ENCODE data around the gene BYSL.
A peak's percentile ranks its signal among the peaks of the same experiment; 100 is the strongest.

The BYSL gene

DNA sequence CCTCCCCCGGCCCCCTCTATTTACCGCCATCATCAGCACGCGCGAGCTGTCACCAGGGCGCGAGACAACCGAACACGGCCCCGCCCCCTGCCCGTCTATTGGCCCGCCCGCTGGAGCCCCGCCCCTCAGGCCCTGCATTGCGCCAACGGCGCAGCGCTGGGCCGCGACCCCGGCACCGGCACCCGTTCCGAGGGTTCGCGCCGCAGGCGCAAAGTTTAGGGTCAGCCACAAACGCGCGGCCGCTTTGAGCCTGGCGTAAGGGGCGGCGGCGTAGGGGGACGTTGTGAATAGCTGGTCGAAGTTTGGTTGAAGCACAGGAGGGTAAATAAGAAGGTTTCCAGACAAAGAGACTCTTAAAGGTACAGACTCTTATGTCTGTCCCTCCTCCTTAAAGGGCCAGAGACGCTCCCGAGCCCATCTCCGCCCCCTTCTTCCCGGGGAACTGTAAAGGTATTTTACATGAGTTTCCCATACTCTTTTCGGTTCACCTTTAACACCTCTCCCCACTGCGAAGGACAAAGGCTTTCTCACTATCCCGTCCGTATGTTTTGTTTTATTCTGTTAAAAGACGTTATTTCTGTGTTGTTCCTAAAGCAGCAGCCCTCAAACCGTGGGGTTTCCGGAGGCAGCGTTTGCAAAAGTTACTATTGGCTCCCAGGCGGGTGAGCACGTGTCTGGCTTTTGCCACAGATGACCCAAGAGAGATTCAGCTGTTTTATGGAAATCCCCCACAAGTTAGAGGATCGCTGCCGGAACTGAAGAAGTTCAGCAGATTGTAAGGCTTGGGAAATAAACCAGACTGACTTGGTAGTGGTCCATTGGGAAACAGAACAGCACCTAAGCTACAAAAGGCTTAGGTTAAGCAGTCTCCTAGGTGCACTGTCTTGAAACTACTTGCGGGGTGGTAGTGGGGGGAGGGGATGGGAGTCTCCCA, 25.7 kb upstream of the BYSL start, which contains the start of gene USP49:
Gene USP49, minus strand, starts transcription at position 76 of the 934 bp plus-strand sequence. CDS start 88,392 bp downstream, outside the sequence.
- Histone ChIP-seq H3K36me3 (ENCODE audit: insufficient read depth, low read length) (no peaks in the 10 kb centered on the region), H3K9me3 (ENCODE audit: control insufficient read depth, insufficient read depth, low read length) (no peaks in the 10 kb centered on the region), H3K9ac (ENCODE audit: low read depth, low read length) (peak within 1 kb of the TSS; percentile 90), H3K4me1 (ENCODE audit: insufficient read depth, low read length) (peaks cover 5% of the 10 kb centered on the region)

GRCh38 chr6:41896281-41896680, 25.0 kb upstream of the BYSL start:
- H3K36me3 ChIP-seq (ENCODE audit: insufficient read depth, low read length), result no peaks in the 10 kb centered on the region
- peak overlapping the region; percentile 90 for H3K9ac ChIP-seq (ENCODE audit: low read depth, low read length)
- peaks cover 5% of the 10 kb centered on the region for H3K4me1 ChIP-seq (ENCODE audit: insufficient read depth, low read length)
- H3K9me3 ChIP-seq (ENCODE audit: control insufficient read depth, insufficient read depth, low read length), result no peaks in the 10 kb centered on the region

- no peaks in the 10 kb centered on the region for H3K9me3 ChIP-seq (ENCODE audit: control insufficient read depth, insufficient read depth, low read length)
- H3K4me1 ChIP-seq (ENCODE audit: insufficient read depth, low read length), result no peaks in the 10 kb centered on the region
- H3K36me3 ChIP-seq (ENCODE audit: insufficient read depth, low read length), result 0 out of 2 replicates have a peak, but pooled peaks cover 6% of the 10 kb centered on the region
- no peak overlapping the region for H3K9ac ChIP-seq (ENCODE audit: low read depth, low read length)
Observed at GRCh38 chr6:41900861-41901260, 20.4 kb upstream of the BYSL start.

DNA sequence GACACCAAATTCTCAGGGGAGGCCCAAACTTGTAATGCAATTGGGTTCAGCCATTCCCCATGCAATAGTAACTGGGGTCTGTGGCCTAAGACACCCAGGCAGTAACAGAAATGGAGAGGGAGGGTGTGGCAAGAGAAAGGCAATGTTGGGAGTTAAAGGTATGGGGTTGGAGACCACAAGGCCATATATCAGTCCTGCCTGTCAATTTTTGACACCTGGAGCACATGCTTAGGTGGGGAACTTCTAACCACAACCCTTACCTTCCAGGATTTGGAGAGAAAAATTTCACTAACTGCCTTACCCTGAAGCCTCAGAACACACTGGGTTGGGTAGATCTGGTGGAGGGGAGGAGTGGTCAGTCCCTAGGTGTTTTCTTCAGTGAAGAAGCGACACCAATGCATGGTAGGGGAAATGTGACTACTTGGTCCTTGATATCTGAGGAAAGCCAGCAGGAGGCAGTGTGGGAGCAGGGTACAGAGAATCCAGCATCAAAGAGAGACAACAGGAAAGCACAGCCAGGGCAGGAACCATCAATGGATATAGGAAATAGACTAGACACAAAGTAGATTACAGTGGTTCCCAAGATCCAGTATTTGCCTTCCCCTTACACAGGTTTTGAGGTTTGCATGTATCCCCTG, 19.3 kb upstream of the BYSL start:
- Histone ChIP-seq H3K4me1 (ENCODE audit: insufficient read depth, low read length) (no peaks in the 10 kb centered on the region), H3K9me3 (ENCODE audit: control insufficient read depth, insufficient read depth, low read length) (no peaks in the 10 kb centered on the region), H3K36me3 (ENCODE audit: insufficient read depth, low read length) (0 out of 2 replicates have a peak, but pooled peaks cover 6% of the 10 kb centered on the region), H3K9ac (ENCODE audit: low read depth, low read length) (no peak overlapping the region)

DNA sequence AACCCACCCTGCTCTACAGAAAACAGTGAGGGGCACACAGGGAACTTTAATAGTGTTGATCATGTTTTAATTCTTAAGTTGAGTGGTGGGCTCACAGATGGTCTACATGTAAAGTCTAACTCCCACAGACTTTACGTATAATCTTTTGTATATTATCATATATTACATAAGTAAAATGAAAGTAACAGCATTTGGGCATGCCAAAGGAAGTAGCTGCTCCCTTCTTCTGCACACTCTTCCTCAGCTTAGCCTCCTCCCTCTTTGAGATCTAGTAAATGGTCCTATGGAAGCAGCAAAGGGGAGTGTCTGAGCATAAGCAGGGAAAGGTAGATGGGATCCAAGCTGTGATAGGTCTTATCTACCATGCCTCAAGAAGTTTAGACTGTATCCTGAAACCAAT, 11.6 kb upstream of the BYSL start:
- Histone ChIP-seq H3K4me1 (ENCODE audit: insufficient read depth, low read length) (no peaks in the 10 kb centered on the region), H3K9ac (ENCODE audit: low read depth, low read length) (no peak overlapping the region), H3K36me3 (ENCODE audit: insufficient read depth, low read length) (peaks cover 10% of the 10 kb centered on the region; the same call in 1 of the 2 replicates), H3K9me3 (ENCODE audit: control insufficient read depth, insufficient read depth, low read length) (no peaks in the 10 kb centered on the region)

GRCh38 chr6:41914343-41914742, 7.0 kb upstream of the BYSL start:
- H3K36me3 ChIP-seq (ENCODE audit: insufficient read depth, low read length), result peaks cover 10% of the 10 kb centered on the region
- no peak overlapping the region for H3K9ac ChIP-seq (ENCODE audit: low read depth, low read length)

GRCh38 chr6:41914869-41915530, 6.3 kb upstream of the BYSL start:
- peaks cover 5% of the 10 kb centered on the region; the same call in 1 of the 2 replicates for H3K4me1 ChIP-seq (ENCODE audit: insufficient read depth, low read length)
- no peak overlapping the region for H3K9ac ChIP-seq (ENCODE audit: low read depth, low read length)
- H3K9me3 ChIP-seq (ENCODE audit: control insufficient read depth, insufficient read depth, low read length), result no peaks in the 10 kb centered on the region
- H3K36me3 ChIP-seq (ENCODE audit: insufficient read depth, low read length), result peaks cover 10% of the 10 kb centered on the region

More at GRCh38 chr6:41914343-41914742, 7.0 kb upstream of the BYSL start:
- 0 out of 2 replicates have a peak, but pooled peaks cover 3% of the 10 kb centered on the region for H3K4me1 ChIP-seq (ENCODE audit: insufficient read depth, low read length)
- no peaks in the 10 kb centered on the region for H3K9me3 ChIP-seq (ENCODE audit: control insufficient read depth, insufficient read depth, low read length)

DNA sequence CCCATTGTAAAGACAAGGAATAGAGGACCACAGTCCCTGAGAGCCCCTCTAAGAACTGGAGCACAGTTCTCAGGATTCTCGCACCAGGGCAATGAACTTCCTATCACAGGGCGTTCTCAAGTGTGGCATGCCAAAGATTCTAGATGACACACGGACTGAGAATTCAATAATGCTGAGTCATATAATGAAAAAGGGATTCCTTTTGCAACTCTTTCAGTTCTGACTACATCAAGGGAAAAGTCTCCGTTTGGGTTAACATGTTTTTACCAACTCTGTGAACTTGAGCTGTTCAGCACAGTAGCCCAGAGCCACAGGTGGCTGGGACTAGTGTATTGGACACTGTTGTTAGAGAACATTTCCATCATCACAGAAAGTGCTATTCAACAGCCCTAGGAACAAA, 3.8 kb upstream of the BYSL start:
- Histone ChIP-seq H3K36me3 (ENCODE audit: insufficient read depth, low read length) (peaks cover 10% of the 10 kb centered on the region), H3K9ac (ENCODE audit: low read depth, low read length) (no peak overlapping the region), H3K4me1 (ENCODE audit: insufficient read depth, low read length) (peaks cover 13% of the 10 kb centered on the region), H3K9me3 (ENCODE audit: control insufficient read depth, insufficient read depth, low read length) (no peaks in the 10 kb centered on the region)

DNA sequence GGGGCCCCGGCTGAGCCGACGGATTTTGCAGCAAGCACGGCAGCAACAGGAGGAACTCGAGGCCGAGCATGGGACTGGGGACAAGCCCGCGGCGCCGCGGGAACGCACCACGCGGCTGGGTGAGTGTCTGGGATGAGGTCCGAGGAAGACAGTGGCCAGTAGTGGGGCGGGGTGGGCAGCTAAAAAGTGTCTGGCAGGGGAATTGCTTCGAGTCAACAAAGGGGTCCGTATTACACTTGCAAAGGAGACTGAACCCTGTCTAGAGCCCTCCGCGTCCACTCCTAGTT, 356 bp downstream of the BYSL start:
- Histone ChIP-seq H3K36me3 (ENCODE audit: insufficient read depth, low read length) (peaks cover 3% of the 10 kb centered on the region; the same call in 1 of the 2 replicates), H3K9me3 (ENCODE audit: control insufficient read depth, insufficient read depth, low read length) (no peaks in the 10 kb centered on the region), H3K4me1 (ENCODE audit: insufficient read depth, low read length) (peaks cover 17% of the 10 kb centered on the region), H3K9ac (ENCODE audit: low read depth, low read length) (peak overlapping the region; percentile 98)

DNA sequence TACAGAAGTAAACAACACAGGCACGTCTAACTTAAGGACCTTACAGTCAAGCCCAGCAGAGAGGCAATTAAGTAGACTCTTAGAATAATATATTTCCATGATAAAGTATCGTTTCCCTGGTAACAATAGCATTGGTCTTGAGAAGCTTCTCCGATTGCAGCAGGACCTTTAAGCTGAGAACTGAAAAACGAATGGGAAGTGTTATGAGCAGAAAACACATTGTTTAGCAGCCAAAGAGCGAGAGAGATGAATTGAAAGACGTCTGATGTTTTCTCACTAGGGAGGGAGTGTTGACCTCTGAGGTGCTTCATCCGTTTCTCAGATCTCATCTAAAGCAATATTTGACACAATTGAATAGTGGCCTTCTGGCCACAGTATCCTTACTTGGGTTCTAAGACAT, 855 bp downstream of the BYSL start:
- Histone ChIP-seq H3K9me3 (ENCODE audit: control insufficient read depth, insufficient read depth, low read length) (no peaks in the 10 kb centered on the region), H3K9ac (ENCODE audit: low read depth, low read length) (peak overlapping the region; percentile 98), H3K4me1 (ENCODE audit: insufficient read depth, low read length) (peaks cover 17% of the 10 kb centered on the region), H3K36me3 (ENCODE audit: insufficient read depth, low read length) (peaks cover 4% of the 10 kb centered on the region)

- no peaks in the 10 kb centered on the region for H3K9me3 ChIP-seq (ENCODE audit: control insufficient read depth, insufficient read depth, low read length)
- peaks cover 38% of the 10 kb centered on the region for H3K36me3 ChIP-seq (ENCODE audit: insufficient read depth, low read length)
- no peak overlapping the region for H3K9ac ChIP-seq (ENCODE audit: low read depth, low read length)
- peaks cover 7% of the 10 kb centered on the region for H3K4me1 ChIP-seq (ENCODE audit: insufficient read depth, low read length)
Observed at GRCh38 chr6:41927253-41927652, 6.0 kb downstream of the BYSL start.

GRCh38 chr6:41929924-41930323, 8.6 kb downstream of the BYSL start:
- H3K4me1 ChIP-seq (ENCODE audit: insufficient read depth, low read length), result no peaks in the 10 kb centered on the region
- no peak overlapping the region for H3K9ac ChIP-seq (ENCODE audit: low read depth, low read length)
- H3K36me3 ChIP-seq (ENCODE audit: insufficient read depth, low read length), result peaks cover 52% of the 10 kb centered on the region
- no peaks in the 10 kb centered on the region for H3K9me3 ChIP-seq (ENCODE audit: control insufficient read depth, insufficient read depth, low read length)

DNA sequence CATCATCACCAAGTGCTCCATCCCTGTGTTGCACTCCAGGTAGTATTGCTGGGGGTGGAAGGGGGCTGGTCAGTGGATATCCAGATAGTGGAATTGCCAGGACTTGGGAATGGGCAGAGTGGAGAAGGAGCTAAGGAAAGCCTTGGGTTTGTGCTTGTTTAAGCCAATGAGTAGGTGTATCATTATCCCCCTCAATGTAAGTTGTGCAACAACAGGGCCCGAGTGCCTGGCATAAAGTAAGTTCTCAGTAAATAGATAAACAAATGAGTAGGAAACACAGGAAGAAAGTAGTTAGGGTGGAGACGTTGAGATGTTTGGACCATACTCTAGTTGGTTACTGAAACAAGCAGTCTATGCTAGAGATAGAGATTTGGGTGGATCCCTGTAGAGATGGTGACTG, 10.5 kb downstream of the BYSL start:
- Histone ChIP-seq H3K9me3 (ENCODE audit: control insufficient read depth, insufficient read depth, low read length) (no peaks in the 10 kb centered on the region), H3K36me3 (ENCODE audit: insufficient read depth, low read length) (peaks cover 50% of the 10 kb centered on the region), H3K4me1 (ENCODE audit: insufficient read depth, low read length) (no peaks in the 10 kb centered on the region), H3K9ac (ENCODE audit: low read depth, low read length) (no peak overlapping the region)

GRCh38 chr6:41932378-41932777, 11.1 kb downstream of the BYSL start:
- Histone ChIP-seq H3K9me3 (ENCODE audit: control insufficient read depth, insufficient read depth, low read length) (no peaks in the 10 kb centered on the region), H3K36me3 (ENCODE audit: insufficient read depth, low read length) (peaks cover 46% of the 10 kb centered on the region), H3K4me1 (ENCODE audit: insufficient read depth, low read length) (no peaks in the 10 kb centered on the region), H3K9ac (ENCODE audit: low read depth, low read length) (no peak overlapping the region)

Measured in ES-I3 (cell line).